HEK293T (cell line): Measurements from ENCODE around the gene ARHGEF19.

ENCODE experiments used
- ARNT ChIP-seq: fragments of 450-650 bp; IDR thresholded peaks from 2 replicates; pipeline ENCODE4 v1.6.1; 2017; ENCODE audit warnings: mild to moderate bottlenecking
- FOXA1 ChIP-seq: fragments of 450-650 bp; IDR thresholded peaks from 2 replicates; pipeline ENCODE4 v1.6.1; 2016; ENCODE audit warnings: mild to moderate bottlenecking
- FOXM1 ChIP-seq: fragments of 450-650 bp; IDR thresholded peaks from 2 replicates; pipeline ENCODE4 v1.6.1; 2017; ENCODE audit warnings: mild to moderate bottlenecking, borderline replicate concordance
- L3MBTL2 ChIP-seq: fragments of 450-650 bp; conservative IDR thresholded peaks from 2 replicates; pipeline ENCODE4 v1.6.1; 2016; ENCODE audit warnings: mild to moderate bottlenecking
- SUZ12 ChIP-seq: fragments of 450-650 bp; IDR thresholded peaks from 2 replicates; pipeline ENCODE4 v1.6.1; 2016; ENCODE audit warnings: mild to moderate bottlenecking
- TARDBP ChIP-seq: fragments of 450-650 bp; IDR thresholded peaks from 2 replicates; pipeline ENCODE4 v1.6.1; 2016

GRCh38 chr1:16231331-16232315 lies 19.2 kb upstream of the ARHGEF19 start:
- TF ChIP-seq FOXA1, result no peak
- no peak for TF ChIP-seq L3MBTL2
- no peak for TF ChIP-seq SUZ12
- no peak for TF ChIP-seq ARNT
- no peak for TF ChIP-seq FOXM1
- TF ChIP-seq TARDBP, result no peak
